Transverse colon (tissue), 4 donors: Measurements from ENCODE around the gene PRCP.

Source experiments
- EP300 ChIP-seq: sonication (generic); formaldehyde crosslinking; IDR thresholded peaks from one replicate; pipeline ENCODE4 v1.6.1; 2017; ENCODE audit warnings: antibody characterized with exemption, low read depth
- POLR2A ChIP-seq: fragments of 450-650 bp; IDR thresholded peaks from one replicate; pipeline ENCODE4 v1.6.1; 2016; ENCODE audit warnings: antibody characterized with exemption, mild to moderate bottlenecking, moderate library complexity
- POLR2AphosphoS5 ChIP-seq, 3 donors: sonication (generic); formaldehyde crosslinking; IDR thresholded peaks; one replicate each; pipeline ENCODE4 v1.6.1; 2016; ENCODE audit warnings: antibody characterized with exemption in 3 of 3
- TF ChIP-seq, protein P1 (sequence below), 5 experiments: fragments of 200-600 bp in 3 of 5; fragments of 450-650 bp in 2 of 5; sonication (generic) in 3 of 5; IDR thresholded peaks; 1 replicate in 2 of 5; 2 replicates in 3 of 5; pipeline ENCODE4 v1.5.1; 2016 to 2017; ENCODE audit warnings: antibody characterized with exemption in 5 of 5, inconsistent platforms in 3 of 5, mild to moderate bottlenecking in 2 of 5, moderate library complexity in 1 of 5

DNA sequence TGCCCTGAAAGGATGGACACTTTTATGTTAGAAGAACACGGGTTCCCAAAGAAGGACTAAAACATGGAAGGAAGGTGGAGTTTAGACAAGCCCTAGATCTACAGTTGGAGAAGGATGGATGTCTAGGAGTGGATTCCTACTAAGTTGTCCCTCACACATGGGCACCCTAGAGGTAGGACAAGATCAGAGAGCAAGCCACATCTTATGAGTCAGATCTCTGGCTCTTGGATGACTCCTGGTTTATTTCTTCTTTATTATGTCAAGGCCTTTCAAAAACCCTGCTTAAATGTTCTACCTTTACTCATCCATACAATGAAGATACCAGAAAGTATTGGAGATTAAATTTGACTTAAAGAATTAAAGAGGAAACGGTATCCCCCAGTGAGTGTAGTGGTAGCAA is 34.4 kb downstream of the PRCP start:
- TF ChIP-seq, protein P1, sequence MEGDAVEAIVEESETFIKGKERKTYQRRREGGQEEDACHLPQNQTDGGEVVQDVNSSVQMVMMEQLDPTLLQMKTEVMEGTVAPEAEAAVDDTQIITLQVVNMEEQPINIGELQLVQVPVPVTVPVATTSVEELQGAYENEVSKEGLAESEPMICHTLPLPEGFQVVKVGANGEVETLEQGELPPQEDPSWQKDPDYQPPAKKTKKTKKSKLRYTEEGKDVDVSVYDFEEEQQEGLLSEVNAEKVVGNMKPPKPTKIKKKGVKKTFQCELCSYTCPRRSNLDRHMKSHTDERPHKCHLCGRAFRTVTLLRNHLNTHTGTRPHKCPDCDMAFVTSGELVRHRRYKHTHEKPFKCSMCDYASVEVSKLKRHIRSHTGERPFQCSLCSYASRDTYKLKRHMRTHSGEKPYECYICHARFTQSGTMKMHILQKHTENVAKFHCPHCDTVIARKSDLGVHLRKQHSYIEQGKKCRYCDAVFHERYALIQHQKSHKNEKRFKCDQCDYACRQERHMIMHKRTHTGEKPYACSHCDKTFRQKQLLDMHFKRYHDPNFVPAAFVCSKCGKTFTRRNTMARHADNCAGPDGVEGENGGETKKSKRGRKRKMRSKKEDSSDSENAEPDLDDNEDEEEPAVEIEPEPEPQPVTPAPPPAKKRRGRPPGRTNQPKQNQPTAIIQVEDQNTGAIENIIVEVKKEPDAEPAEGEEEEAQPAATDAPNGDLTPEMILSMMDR (IDR thresholded peaks at IDR 0.05), result no peak
- TF ChIP-seq POLR2A (no peak), EP300 (no peak), POLR2AphosphoS5 (IDR thresholded peaks at IDR 0.05) (no peak)
